Activated CD4-positive, alpha-beta T cell treated with anti-CD3 and anti-CD28 coated beads, Interleukin-2, amount 10 ng/mL, durations not matched to agents 7 days and 5 days (primary cell): ENCODE results near the gene CYP1A2. TPM values are rescaled to one million over a fixed set of nuclear protein-coding genes. Genes with fewer than 3 reads are reported as not detected.
"Not testable (repeated sequence)": the region's sequence is repeated elsewhere in the genome, so short reads cannot be mapped to it uniquely, and the experiment has no call there.

Source experiments
- CTCF ChIA-PET: fragments of 350-600 bp; sonication (Branson Sonifier 250); formaldehyde crosslinking; loops from one replicate; lab custom pipeline; 2021; ENCODE audit warnings: antibody characterized with exemption; lab: Charles Lee
- POLR2A ChIA-PET: fragments of 350-600 bp; sonication (Branson Sonifier 250); formaldehyde crosslinking; loops from one replicate; lab custom pipeline; 2021; ENCODE audit warnings: antibody characterized with exemption; lab: Charles Lee
- DNase-seq: peaks from one replicate; pipeline ENCODE4 v3.0.0-alpha.2; 2020
- H3K27ac Mint-ChIP-seq: one replicate; pipeline ENCODE4 v1.8.0; 2021; ENCODE audit warnings: mild to moderate bottlenecking, moderate library complexity, mixed read lengths
- H3K27me3 Mint-ChIP-seq: one replicate; pipeline ENCODE4 v1.8.0; 2021; ENCODE audit warnings: mixed read lengths
- H3K36me3 Mint-ChIP-seq: one replicate; pipeline ENCODE4 v1.8.0; 2021; ENCODE audit warnings: low read depth, mixed read lengths
- H3K4me1 Mint-ChIP-seq: one replicate; pipeline ENCODE4 v1.8.0; 2021; ENCODE audit warnings: mixed read lengths
- H3K4me3 Mint-ChIP-seq: one replicate; pipeline ENCODE4 v1.8.0; 2021; ENCODE audit warnings: mild to moderate bottlenecking, moderate library complexity, mixed read lengths
- H3K9me3 Mint-ChIP-seq: one replicate; pipeline ENCODE4 v1.8.0; 2021; ENCODE audit warnings: mixed read lengths
- total RNA-seq, 2 experiments: library from RNA; stranded (reverse); gene quantifications; one replicate each; pipeline ENCODE4 v1.2.3, GENCODE V29; 2021

CYP1A2 gene
- total RNA-seq, 2 experiments from 2014 or later, result not detected

DNA sequence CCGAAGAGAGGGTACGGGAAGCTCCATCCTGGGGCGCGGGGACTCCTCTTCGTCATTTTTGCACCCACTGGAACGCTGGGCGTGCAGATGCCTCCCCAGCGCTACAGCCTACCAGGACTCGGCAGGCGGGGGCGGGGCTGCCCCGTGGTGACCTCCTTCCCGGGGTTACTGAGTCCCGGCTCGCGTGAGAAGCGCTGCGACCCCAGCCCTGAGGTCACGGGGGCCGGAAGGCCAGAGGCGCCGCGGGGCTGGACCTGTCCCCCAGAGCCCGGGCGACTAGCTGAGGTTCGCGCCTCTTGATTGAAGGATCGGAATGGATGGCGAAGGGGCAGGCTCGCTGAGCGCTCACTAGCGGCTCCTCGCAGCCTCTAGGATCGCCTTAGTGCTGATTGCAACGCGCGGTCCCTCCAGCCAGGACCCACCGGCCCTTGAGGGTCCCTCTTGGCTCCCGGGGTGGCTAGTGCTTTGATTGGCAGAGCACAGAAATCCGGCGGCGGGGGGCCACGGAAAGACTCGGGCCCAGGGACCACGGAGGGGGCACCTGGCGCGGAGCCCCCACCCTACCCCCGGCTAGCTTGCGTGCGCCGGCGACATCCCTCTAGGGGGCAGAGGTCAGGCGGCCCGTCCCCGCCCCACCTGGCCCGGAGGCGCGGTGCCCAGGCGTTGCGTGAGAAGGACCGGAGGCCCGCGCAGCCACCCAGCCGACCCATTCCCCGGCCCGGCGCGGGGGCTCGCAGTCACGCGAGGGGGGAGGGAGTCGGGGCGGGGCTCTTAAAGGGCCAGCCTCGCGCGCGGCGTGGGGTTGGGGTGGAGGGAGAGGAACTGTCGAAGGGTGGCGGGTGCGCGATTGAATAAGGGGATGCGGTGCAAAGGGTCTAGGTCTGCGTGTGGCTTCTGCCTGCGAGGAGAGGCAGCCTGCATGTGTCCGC is 22.5 kb upstream of the CYP1A2 start:
- POLR2A ChIA-PET, result no interaction called here
- H3K4me3 Mint-ChIP-seq, result peak overlapping the region; percentile 66
- H3K36me3 Mint-ChIP-seq, result no peaks in the 10 kb centered on the region
- H3K4me1 Mint-ChIP-seq, result peaks cover 25% of the 10 kb centered on the region
- H3K27me3 Mint-ChIP-seq, result peaks cover 16% of the 10 kb centered on the region
- no peaks in the 10 kb centered on the region for H3K9me3 Mint-ChIP-seq
- peak overlapping the region; percentile 89 for H3K27ac Mint-ChIP-seq
- peak; percentile 65 for DNase-seq
- CTCF ChIA-PET, result interaction anchor here (0.6 to 2.6 kb wide), 5 partner anchors 15 to 105 kb away, joined by 3 to 12 read pairs (median 3); no protein-coding TSS in a partner anchor

DNA sequence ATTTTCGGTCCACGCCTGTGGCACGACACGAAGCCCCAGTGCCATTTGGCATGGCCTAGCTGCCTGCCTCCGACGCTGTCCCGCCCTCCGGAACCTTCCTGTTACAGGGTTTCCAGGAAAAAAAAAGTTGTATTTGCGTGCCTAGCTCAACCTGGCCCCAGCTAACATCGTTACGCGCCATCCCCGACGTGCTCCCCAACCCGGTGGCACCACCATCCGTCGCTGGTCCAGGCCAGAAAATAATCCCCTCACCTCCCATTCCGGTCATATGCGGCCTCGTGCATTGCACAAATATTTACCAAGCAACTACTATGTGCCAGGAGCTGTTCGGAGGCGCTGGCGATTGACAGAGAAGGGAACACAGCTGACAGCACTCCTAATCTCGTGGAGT is 21.9 kb upstream of the CYP1A2 start:
- Mint-ChIP-seq H3K9me3 (no peaks in the 10 kb centered on the region), H3K4me3 (peak overlapping the region; percentile 56), H3K27me3 (peaks cover 16% of the 10 kb centered on the region), H3K27ac (peak overlapping the region; percentile 89), H3K36me3 (no peaks in the 10 kb centered on the region), H3K4me1 (peaks cover 25% of the 10 kb centered on the region)
- CTCF ChIA-PET, result interaction anchor here (1.2 to 2.6 kb wide), 2 partner anchors 45 to 106 kb away, joined by 3 to 12 read pairs; no protein-coding TSS in a partner anchor
- no peak for DNase-seq
- POLR2A ChIA-PET, result no interaction called here

DNA sequence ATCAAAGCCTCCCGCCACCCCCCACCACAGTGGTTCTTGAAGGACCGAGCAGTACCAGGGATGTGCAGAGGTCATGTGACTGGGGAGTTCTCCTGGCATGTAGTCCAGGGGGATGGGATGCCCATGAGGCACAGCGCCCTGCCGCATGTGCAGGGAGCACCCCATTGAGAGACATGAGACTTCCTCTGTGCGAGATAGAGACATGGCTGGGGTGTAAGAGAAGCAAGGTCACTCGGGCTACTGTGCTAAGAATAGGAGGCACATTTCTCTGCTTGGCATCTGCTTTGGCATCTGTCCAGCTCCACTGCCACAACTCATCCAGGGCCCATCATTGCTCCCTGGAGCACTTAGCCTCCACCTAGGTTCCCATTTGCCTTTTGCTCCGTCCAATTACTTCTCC is 20.9 kb upstream of the CYP1A2 start:
- H3K4me1 Mint-ChIP-seq, result peaks cover 25% of the 10 kb centered on the region
- peak overlapping the region; percentile 41 for H3K27ac Mint-ChIP-seq
- ChIA-PET CTCF (no interaction called here), POLR2A (no interaction called here)
- H3K36me3 Mint-ChIP-seq, result no peaks in the 10 kb centered on the region
- no peak overlapping the region for H3K4me3 Mint-ChIP-seq
- H3K27me3 Mint-ChIP-seq, result peaks cover 20% of the 10 kb centered on the region
- H3K9me3 Mint-ChIP-seq, result no peaks in the 10 kb centered on the region
- DNase-seq, result no peak

DNA sequence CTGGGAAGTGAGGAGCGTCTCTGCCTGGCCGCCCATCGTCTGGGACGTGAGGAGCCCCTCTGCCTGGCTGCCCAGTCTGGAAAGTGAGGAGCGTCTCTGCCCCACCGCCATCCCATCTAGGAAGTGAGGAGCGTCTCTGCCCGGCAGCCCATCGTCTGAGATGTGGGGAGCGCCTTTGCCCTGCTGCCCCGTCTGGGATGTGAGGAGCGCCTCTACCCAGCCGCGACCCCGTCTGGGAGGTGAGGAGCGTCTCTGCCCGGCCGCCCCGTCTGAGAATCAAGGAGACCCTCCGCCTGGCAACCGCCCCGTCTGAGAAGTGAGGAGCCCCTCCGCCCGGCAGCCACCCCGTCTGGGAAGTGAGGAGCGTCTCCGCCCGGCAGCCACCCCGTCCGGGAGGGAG is 19.9 kb upstream of the CYP1A2 start:
- DNase-seq, H3K36me3 Mint-ChIP-seq, POLR2A ChIA-PET, H3K27ac Mint-ChIP-seq, CTCF ChIA-PET, H3K9me3 Mint-ChIP-seq, H3K4me3 Mint-ChIP-seq: not testable (repeated sequence)
- H3K4me1 Mint-ChIP-seq, result peaks cover 25% of the 10 kb centered on the region
- H3K27me3 Mint-ChIP-seq, result peaks cover 19% of the 10 kb centered on the region

DNA sequence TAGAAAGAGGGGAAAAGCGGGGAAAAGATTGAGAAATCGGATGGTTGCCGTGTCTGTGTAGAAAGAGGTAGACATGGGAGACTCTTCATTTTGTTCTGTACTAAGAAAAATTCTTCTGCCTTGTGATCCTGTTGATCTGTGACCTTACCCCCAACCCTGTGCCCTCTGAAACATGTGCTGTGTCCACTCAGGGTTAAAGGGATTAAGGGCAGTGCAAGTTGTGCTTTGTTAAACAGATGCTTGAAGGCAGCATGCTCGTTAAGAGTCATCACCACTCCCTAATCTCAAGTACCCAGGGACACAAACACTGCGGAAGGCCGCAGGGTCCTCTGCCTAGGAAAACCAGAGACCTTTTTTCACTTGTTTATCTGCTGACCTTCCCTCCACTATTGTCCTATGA is 19.3 kb upstream of the CYP1A2 start:
- DNase-seq, H3K9me3 Mint-ChIP-seq, POLR2A ChIA-PET, H3K4me3 Mint-ChIP-seq, H3K36me3 Mint-ChIP-seq, CTCF ChIA-PET, H3K27ac Mint-ChIP-seq: not testable (repeated sequence)
- Mint-ChIP-seq H3K4me1 (peaks cover 21% of the 10 kb centered on the region), H3K27me3 (peaks cover 17% of the 10 kb centered on the region)

DNA sequence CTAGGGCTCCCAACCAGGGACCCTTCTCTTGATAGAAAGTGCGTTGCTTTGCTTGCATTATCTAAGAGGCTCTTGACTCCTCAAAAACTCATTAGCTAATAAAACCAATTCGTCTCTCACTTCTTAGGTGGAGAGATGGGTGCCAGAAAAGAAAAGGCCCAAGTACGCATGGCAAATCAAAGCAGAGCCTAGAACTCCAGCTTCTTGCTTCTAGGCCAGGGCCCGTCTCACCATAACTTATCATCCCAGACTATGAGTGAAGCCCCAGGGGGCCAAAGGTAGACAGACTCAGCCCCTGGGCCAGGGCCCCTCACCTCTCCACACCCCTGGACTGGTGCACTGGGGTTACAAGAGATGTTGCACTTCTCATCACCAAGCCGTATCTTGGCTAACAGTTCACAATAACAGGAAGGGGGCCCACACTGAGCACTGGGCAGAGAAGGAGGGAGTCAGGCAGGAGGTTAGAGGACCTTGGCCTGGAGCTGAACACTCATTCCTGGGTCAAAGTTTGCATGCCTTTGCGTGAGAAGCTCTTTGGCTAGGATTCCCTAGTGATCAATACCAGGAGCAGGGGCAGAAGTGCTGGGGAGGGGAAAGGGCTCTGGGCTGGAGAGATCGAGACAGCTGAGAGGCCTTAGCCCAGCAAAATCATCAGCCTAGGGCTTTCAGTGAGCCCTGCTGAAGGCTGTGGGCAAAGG is 17.9 kb upstream of the CYP1A2 start:
- ChIA-PET CTCF (interaction anchor here (0.8 kb wide), 1 partner anchor 13 kb away, joined by 4 read pairs; no protein-coding TSS in a partner anchor), POLR2A (no interaction called here)
- Mint-ChIP-seq H3K9me3 (no peaks in the 10 kb centered on the region), H3K27ac (no peak overlapping the region), H3K36me3 (no peaks in the 10 kb centered on the region), H3K4me1 (peaks cover 13% of the 10 kb centered on the region), H3K4me3 (no peak overlapping the region), H3K27me3 (peaks cover 10% of the 10 kb centered on the region)
- no peak for DNase-seq

DNA sequence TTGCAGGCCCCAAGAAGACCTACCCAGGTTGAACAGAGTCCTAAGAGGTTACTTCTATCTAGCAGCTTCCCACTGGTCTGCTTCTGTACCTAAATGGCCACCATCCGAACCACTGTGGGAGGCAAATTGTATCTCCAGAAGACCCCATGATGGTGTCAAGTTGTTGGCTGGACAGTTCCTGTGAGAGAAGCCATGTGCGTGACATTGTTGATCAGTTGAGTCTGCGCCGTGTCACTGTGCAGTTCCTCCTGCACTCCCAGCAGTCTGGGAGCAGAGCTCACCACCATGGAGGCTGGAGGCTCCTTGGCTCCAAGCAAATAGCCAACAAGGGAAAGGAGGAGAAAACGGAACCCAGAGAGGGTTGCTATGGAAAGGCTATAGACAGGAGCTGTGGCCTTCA is 15.8 kb upstream of the CYP1A2 start:
- DNase-seq, result no peak
- H3K4me1 Mint-ChIP-seq, result peaks cover 3% of the 10 kb centered on the region
- POLR2A ChIA-PET, result no interaction called here
- CTCF ChIA-PET, result interaction anchor here (0.7 kb wide), 1 partner anchor 9 kb away, joined by 4 read pairs; no protein-coding TSS in a partner anchor
- H3K27ac Mint-ChIP-seq, result no peak overlapping the region
- H3K9me3 Mint-ChIP-seq, result peaks cover 7% of the 10 kb centered on the region
- no peak overlapping the region for H3K4me3 Mint-ChIP-seq
- H3K27me3 Mint-ChIP-seq, result peaks cover 14% of the 10 kb centered on the region
- H3K36me3 Mint-ChIP-seq, result no peaks in the 10 kb centered on the region

DNA sequence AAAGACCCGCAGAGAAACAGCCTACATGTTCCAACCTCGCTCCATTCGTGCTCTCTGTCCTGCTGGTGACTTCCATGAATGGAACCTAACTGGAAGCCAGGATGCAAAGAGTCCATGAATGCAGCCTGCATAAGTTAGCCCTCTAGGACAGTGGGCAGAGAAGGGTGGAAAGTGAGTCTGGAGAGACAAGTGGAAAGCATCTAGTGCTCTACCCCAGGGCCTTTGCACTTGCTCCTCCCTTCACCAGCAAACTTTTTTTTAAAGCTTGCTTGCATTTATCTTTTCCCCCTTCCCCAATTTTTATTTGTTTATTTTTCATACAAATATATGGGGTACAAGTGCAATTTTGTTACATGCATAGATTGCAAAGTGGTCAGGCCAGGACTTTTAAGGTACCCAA is 15.4 kb upstream of the CYP1A2 start:
- Mint-ChIP-seq H3K27me3 (peaks cover 14% of the 10 kb centered on the region), H3K4me1 (peaks cover 7% of the 10 kb centered on the region), H3K4me3 (no peak overlapping the region), H3K9me3 (peaks cover 11% of the 10 kb centered on the region), H3K36me3 (no peaks in the 10 kb centered on the region), H3K27ac (no peak overlapping the region)
- ChIA-PET POLR2A (no interaction called here), CTCF (no interaction called here)
- DNase-seq, result no peak

DNA sequence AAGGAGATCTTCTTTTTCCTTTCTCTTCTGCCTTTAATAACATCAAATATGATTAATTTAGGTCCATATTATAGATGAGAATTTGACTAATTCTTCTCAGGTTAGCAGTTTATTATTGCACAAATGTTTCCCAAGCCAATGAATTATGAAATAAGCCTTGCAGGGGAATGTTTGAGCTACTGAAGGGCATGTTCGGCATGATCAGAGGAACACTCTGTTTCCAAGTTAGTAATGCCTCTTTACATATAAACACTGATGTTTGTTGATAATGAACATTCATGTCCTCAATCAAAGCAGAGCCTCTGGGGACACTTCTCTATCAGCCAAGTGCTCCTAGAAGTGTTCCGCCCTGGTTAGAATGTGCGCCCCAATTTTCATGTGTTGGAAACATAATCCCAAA is 13.3 kb upstream of the CYP1A2 start:
- H3K4me1 Mint-ChIP-seq, result peaks cover 7% of the 10 kb centered on the region
- no peak overlapping the region for H3K4me3 Mint-ChIP-seq
- H3K27ac Mint-ChIP-seq, result no peak overlapping the region
- peaks cover 14% of the 10 kb centered on the region for H3K27me3 Mint-ChIP-seq
- no peak for DNase-seq
- ChIA-PET CTCF (interaction anchor here (1.1 kb wide), 2 partner anchors 36 to 160 kb away, joined by 3 read pairs; no protein-coding TSS in a partner anchor), POLR2A (no interaction called here)
- H3K9me3 Mint-ChIP-seq, result peaks cover 11% of the 10 kb centered on the region
- no peaks in the 10 kb centered on the region for H3K36me3 Mint-ChIP-seq

DNA sequence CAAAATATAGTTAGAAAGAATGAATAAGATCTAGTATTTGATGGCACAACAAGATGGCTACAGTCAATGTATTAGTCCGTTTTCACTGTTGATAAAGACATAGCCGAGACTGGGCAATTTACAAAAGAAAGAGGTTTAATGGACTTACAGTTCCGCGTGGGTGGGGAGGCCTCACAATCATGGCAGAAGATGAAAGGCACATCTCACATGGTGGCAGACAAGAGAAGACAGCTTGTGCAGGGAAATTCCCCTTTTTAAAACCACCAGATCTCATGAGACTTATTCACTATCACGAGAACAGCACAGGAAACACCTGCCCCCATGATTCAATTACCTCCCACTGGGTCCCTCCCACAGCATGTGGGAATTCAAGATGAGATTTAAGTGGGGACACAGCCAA is 10.4 kb upstream of the CYP1A2 start:
- H3K4me3 Mint-ChIP-seq, H3K27ac Mint-ChIP-seq, POLR2A ChIA-PET, H3K36me3 Mint-ChIP-seq, DNase-seq, CTCF ChIA-PET, H3K4me1 Mint-ChIP-seq: not testable (repeated sequence)
- Mint-ChIP-seq H3K27me3 (peaks cover 16% of the 10 kb centered on the region), H3K9me3 (peaks cover 18% of the 10 kb centered on the region)

DNA sequence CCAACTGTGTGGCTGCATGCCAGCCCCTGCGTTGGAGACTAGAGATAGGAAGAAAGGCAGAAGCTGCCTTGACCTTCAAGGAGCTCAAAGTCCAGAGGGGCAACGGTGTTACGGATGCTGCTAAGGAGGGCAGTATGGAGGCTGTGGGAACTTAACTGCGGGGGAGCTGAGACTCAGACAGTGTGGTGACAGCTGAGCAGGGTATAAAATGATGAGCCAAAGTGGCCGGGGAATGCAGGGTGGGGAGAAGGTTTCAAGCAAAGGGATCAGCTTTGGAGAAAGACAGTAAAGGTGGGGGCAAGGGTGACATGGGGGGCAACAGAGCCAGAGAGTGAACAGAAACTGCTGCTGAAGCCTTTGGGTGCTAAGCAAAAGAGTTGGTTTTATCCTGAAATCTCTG is 6.2 kb upstream of the CYP1A2 start:
- peaks cover 4% of the 10 kb centered on the region for H3K4me1 Mint-ChIP-seq
- H3K9me3 Mint-ChIP-seq, result peaks cover 12% of the 10 kb centered on the region
- H3K36me3 Mint-ChIP-seq, result no peaks in the 10 kb centered on the region
- ChIA-PET CTCF (interaction anchor here (2.1 kb wide), 1 partner anchor 17 kb away, joined by 6 read pairs; the partner anchor contains the start of gene CYP1A1), POLR2A (no interaction called here)
- no peak overlapping the region for H3K4me3 Mint-ChIP-seq
- no peak for DNase-seq
- H3K27me3 Mint-ChIP-seq, result peaks cover 6% of the 10 kb centered on the region
- H3K27ac Mint-ChIP-seq, result no peak overlapping the region

DNA sequence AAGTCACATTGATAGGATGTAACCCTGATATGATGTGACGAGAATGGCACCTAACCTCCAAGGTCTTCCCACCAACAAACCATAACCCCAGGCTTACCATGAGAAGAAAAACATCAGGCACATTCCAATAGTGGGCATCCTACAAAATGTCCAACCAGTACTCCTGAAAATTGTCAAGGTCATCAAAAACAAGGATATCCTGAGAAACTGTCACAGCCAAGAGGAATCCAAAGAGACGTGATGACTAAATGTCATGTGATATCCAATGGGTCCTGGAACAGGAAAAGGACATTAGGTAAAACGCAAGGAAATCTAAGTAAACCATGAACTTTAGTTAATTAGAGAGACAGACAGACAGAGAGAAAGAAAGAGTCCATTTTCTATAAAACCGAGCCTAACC is 2.3 kb upstream of the CYP1A2 start:
- POLR2A ChIA-PET, result no interaction called here
- no peak for DNase-seq
- H3K4me1 Mint-ChIP-seq, result no peaks in the 10 kb centered on the region
- H3K27ac Mint-ChIP-seq, result no peak overlapping the region
- no peaks in the 10 kb centered on the region for H3K36me3 Mint-ChIP-seq
- CTCF ChIA-PET, result interaction anchor here (0.6 kb wide), 1 partner anchor 84 kb away, joined by 3 read pairs; no protein-coding TSS in a partner anchor
- H3K9me3 Mint-ChIP-seq, result peaks cover 4% of the 10 kb centered on the region
- no peak overlapping the region for H3K4me3 Mint-ChIP-seq
- no peaks in the 10 kb centered on the region for H3K27me3 Mint-ChIP-seq

DNA sequence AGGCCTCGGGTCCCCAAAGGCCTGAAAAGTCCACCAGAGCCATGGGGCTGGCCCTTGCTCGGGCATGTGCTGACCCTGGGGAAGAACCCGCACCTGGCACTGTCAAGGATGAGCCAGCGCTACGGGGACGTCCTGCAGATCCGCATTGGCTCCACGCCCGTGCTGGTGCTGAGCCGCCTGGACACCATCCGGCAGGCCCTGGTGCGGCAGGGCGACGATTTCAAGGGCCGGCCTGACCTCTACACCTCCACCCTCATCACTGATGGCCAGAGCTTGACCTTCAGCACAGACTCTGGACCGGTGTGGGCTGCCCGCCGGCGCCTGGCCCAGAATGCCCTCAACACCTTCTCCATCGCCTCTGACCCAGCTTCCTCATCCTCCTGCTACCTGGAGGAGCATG is 1.2 kb downstream of the CYP1A2 start:
- H3K9me3 Mint-ChIP-seq, result no peaks in the 10 kb centered on the region
- H3K4me3 Mint-ChIP-seq, result no peak overlapping the region
- H3K27me3 Mint-ChIP-seq, result no peaks in the 10 kb centered on the region
- H3K4me1 Mint-ChIP-seq, result no peaks in the 10 kb centered on the region
- CTCF ChIA-PET, result interaction anchor here (0.9 kb wide), 1 partner anchor 55 kb away, joined by 3 read pairs; no protein-coding TSS in a partner anchor
- POLR2A ChIA-PET, result interaction anchor here (0.6 kb wide), 1 partner anchor 310 kb away, joined by 3 read pairs; no protein-coding TSS in a partner anchor
- DNase-seq, result no peak
- H3K36me3 Mint-ChIP-seq, result no peaks in the 10 kb centered on the region
- no peak overlapping the region for H3K27ac Mint-ChIP-seq
